Endothelial cell of umbilical vein (primary cell): Measurements from ENCODE around the gene CSMD2. TPM values are rescaled to one million over a fixed set of nuclear protein-coding genes. Genes with fewer than 3 reads are reported as not detected.

Experiments
- BruUV-seq: library from RNA; stranded (reverse); fragments of 400-500 nt; replicated peaks from 2 replicates; lab custom pipeline; 2021; lab: Mats Ljungman, UMichigan
- CTCF ChIA-PET: fragments of 300-600, 350-600 bp; sonication (Branson Sonifier 250); formaldehyde crosslinking; loops from one replicate; lab custom pipeline; 2021; ENCODE audit warnings: antibody characterized with exemption, inconsistent platforms; lab: Charles Lee
- POLR2A ChIA-PET: fragments of 300-600, 350-600 bp; sonication (Branson Sonifier 250); formaldehyde crosslinking; loops from one replicate; lab custom pipeline; 2021; ENCODE audit warnings: antibody characterized with exemption, inconsistent platforms; lab: Charles Lee
- DNase-seq: peaks from one replicate; pipeline ENCODE4 v3.0.0-alpha.2; 2011; ENCODE audit warnings: low read depth, low spot score
- FAIRE-seq: peaks from 2 replicates; lab custom pipeline; 2011; peaks lifted over from hg19 to GRCh38; lab: Jason Lieb, UNC
- H2AFZ ChIP-seq: 2 replicates; pipeline ENCODE4 v1.6.0; 2012; ENCODE audit warnings: low read depth, low read length, control low read depth, inconsistent platforms
- H3K27ac ChIP-seq: 2 replicates; pipeline ENCODE4 v1.5.1; 2011; ENCODE audit warnings: low read depth, mild to moderate bottlenecking, control low read depth, low read length, moderate library complexity; ENCODE audit not compliant: insufficient read depth
- H3K27me3 ChIP-seq, 2 experiments: 2 replicates each; pipeline versions ENCODE4 v1.6.0 to v1.6.1; 2011; ENCODE audit warnings: low read length in 2 of 2, mixed read lengths in 1 of 2; ENCODE audit not compliant: control insufficient read depth in 2 of 2, insufficient read depth in 2 of 2
- H3K36me3 ChIP-seq, 2 experiments: 2 replicates in 1 of 2; 3 replicates in 1 of 2; pipeline ENCODE4 v1.5.1; 2011; ENCODE audit warnings: low read length in 2 of 2, mild to moderate bottlenecking in 1 of 2, moderate library complexity in 1 of 2; ENCODE audit not compliant: control insufficient read depth in 2 of 2, insufficient read depth in 2 of 2; ENCODE audit errors: extremely low read depth in 1 of 2
- H3K4me1 ChIP-seq: 3 replicates; pipeline ENCODE4 v1.5.1; 2011; ENCODE audit warnings: mild to moderate bottlenecking, low read length; ENCODE audit not compliant: control insufficient read depth, insufficient read depth; ENCODE audit errors: extremely low read depth
- H3K4me2 ChIP-seq: 2 replicates; pipeline ENCODE4 v1.6.1; 2011; ENCODE audit warnings: low read length, control low read depth, mixed read lengths; ENCODE audit not compliant: insufficient read depth
- H3K4me3 ChIP-seq, 3 experiments: fragments of 200-600 bp in 1 of 3; sonication (generic), shearing (Covaris generic) in 1 of 3; replicated peaks in 1 of 3; 2 replicates each; pipeline ENCODE4 v1.5.1; 2011 to 2016; ENCODE audit warnings: control low read depth in 3 of 3, low read length in 3 of 3, mild to moderate bottlenecking in 2 of 3, inconsistent platforms in 1 of 3, low read depth in 1 of 3, moderate library complexity in 1 of 3; ENCODE audit not compliant: insufficient read depth in 1 of 3
- H3K79me2 ChIP-seq: 2 replicates; pipeline ENCODE4 v1.6.0; 2012; ENCODE audit warnings: low read length, inconsistent platforms; ENCODE audit not compliant: control insufficient read depth, insufficient read depth
- H3K9ac ChIP-seq: replicated peaks from 2 replicates; pipeline ENCODE3; 2011; ENCODE audit warnings: low read length, control low read depth; ENCODE audit not compliant: insufficient read depth; ENCODE audit errors: extremely low read depth
- H3K9me1 ChIP-seq: replicated peaks from 3 replicates; pipeline ENCODE4 v1.6.0; 2011; ENCODE audit warnings: mild to moderate bottlenecking, low read length; ENCODE audit not compliant: control insufficient read depth, insufficient read depth; ENCODE audit errors: extremely low read depth
- H3K9me3 ChIP-seq: replicated peaks from 2 replicates; pipeline ENCODE4 v1.5.1; 2012; ENCODE audit warnings: low read length, inconsistent platforms; ENCODE audit not compliant: control insufficient read depth, insufficient read depth
- H4K20me1 ChIP-seq: replicated peaks from 2 replicates; pipeline ENCODE3; 2011; ENCODE audit warnings: mild to moderate bottlenecking, low read length; ENCODE audit not compliant: control insufficient read depth, insufficient read depth; ENCODE audit errors: extremely low read depth
- EZH2 ChIP-seq: IDR thresholded peaks from 2 replicates; pipeline ENCODE4 v1.6.1; 2012; ENCODE audit warnings: borderline replicate concordance, low read depth, mild to moderate bottlenecking, moderate library complexity, low read length, inconsistent platforms; ENCODE audit not compliant: severe bottlenecking
- FOS ChIP-seq: IDR thresholded peaks from 2 replicates; pipeline ENCODE4 v1.6.1; 2011; ENCODE audit warnings: mild to moderate bottlenecking, low read length, moderate library complexity, borderline replicate concordance; ENCODE audit not compliant: insufficient read depth
- GATA2 ChIP-seq: IDR thresholded peaks from 2 replicates; pipeline ENCODE4 v1.7.0; 2011; ENCODE audit warnings: low read depth, mild to moderate bottlenecking, moderate library complexity, mixed read lengths, low read length; ENCODE audit not compliant: insufficient read length, insufficient read depth
- JUN ChIP-seq: IDR thresholded peaks from 2 replicates; pipeline ENCODE4 v1.6.1; 2011; ENCODE audit warnings: borderline replicate concordance, low read depth; ENCODE audit not compliant: insufficient read length, insufficient read depth
- MYC ChIP-seq: IDR thresholded peaks from one replicate; pipeline ENCODE4 v1.6.1; 2011; ENCODE audit warnings: mild to moderate bottlenecking, low read depth, low read length
- POLR2A ChIP-seq: IDR thresholded peaks from 2 replicates; pipeline ENCODE4 v1.6.1; 2012; ENCODE audit warnings: low read depth, mild to moderate bottlenecking, control low read depth, low read length
- POLR2AphosphoS5 ChIP-seq: IDR thresholded peaks from 2 replicates; pipeline ENCODE4 v1.6.1; 2012; ENCODE audit warnings: low read depth, mild to moderate bottlenecking, control low read depth, low read length, moderate library complexity; ENCODE audit not compliant: insufficient read depth
- dilution Hi-C: fragments of 300-500 bp; cut with MboI; formaldehyde crosslinking; loops from one replicate; pipeline ENCODE4 v1.15.0; 2019; ENCODE audit warnings: low sequenced_read_pairs; ENCODE audit not compliant: extremely low pct_ligation_motif_present
- intact Hi-C: fragments of 100-400 bp; cut with micrococcal nuclease; formaldehyde crosslinking; loops from one replicate; pipeline ENCODE4 v1.10.0; 2022
- polyA plus RNA-seq, 4 experiments: library from polyadenylated mRNA; depleted of rRNA in 3 of 4; stranded (reverse) in 3 of 4; unstranded in 1 of 4; fragments of >200 nt; gene quantifications; 2 replicates each; pipeline versions ENCODE4 v1.2.1 to v1.2.3, GENCODE V29; 2011 to 2012; ENCODE audit warnings: missing spikeins in 1 of 4
- total RNA-seq: library from RNA; stranded (reverse); gene quantifications from 2 replicates; pipeline ENCODE4 v1.2.3, GENCODE V29; 2021
- TF ChIP-seq, protein P1 (sequence below): IDR thresholded peaks from 2 replicates; pipeline ENCODE4 v1.6.1; 2011; ENCODE audit not compliant: insufficient read depth, insufficient read length
- TF ChIP-seq, protein P2 (sequence below), 2 donors: IDR thresholded peaks; 1 replicate in 1 of 2; 2 replicates in 1 of 2; pipeline ENCODE4 v1.5.1; 2011; ENCODE audit warnings: low read length in 2 of 2, mild to moderate bottlenecking in 2 of 2, moderate library complexity in 2 of 2, control low read depth in 1 of 2, inconsistent platforms in 1 of 2, low read depth in 1 of 2; ENCODE audit not compliant: insufficient read depth in 1 of 2; ENCODE audit errors: extremely low read depth in 1 of 2

Gene CSMD2
- total and polyA plus RNA-seq, 2 donors (not counting 3 experiments of a cell fraction or from before 2014, with no cell fraction given) = under 0.01 TPM; not detected in 1

- dilution Hi-C loops = no loop called here
Measured at GRCh38 chr1:34128186-34128889, 36.7 kb downstream of the CSMD2 start.

More at GRCh38 chr1:34128186-34128889, 36.7 kb downstream of the CSMD2 start:
- no TSS peak for BruUV-seq
- H2AFZ ChIP-seq = no peak overlapping the region
- H3K27me3 ChIP-seq = no peaks in the 10 kb centered on the region
- peaks cover 3% of the 10 kb centered on the region for H3K9me3 ChIP-seq
- CTCF ChIA-PET = no interaction called here
- no peak overlapping the region for H3K4me2 ChIP-seq
- POLR2A ChIA-PET = no interaction called here
- H3K4me1 ChIP-seq = no peaks in the 10 kb centered on the region
- H3K9ac ChIP-seq = no peak overlapping the region
- H3K27ac ChIP-seq = no peak overlapping the region
- TF ChIP-seq JUN (no peak), POLR2AphosphoS5 (no peak), GATA2 (no peak), MYC (no peak), FOS (no peak), POLR2A (no peak), EZH2 (no peak)
- TF ChIP-seq, protein P1, sequence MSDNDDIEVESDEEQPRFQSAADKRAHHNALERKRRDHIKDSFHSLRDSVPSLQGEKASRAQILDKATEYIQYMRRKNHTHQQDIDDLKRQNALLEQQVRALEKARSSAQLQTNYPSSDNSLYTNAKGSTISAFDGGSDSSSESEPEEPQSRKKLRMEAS = no peak
- TF ChIP-seq, protein P2, sequence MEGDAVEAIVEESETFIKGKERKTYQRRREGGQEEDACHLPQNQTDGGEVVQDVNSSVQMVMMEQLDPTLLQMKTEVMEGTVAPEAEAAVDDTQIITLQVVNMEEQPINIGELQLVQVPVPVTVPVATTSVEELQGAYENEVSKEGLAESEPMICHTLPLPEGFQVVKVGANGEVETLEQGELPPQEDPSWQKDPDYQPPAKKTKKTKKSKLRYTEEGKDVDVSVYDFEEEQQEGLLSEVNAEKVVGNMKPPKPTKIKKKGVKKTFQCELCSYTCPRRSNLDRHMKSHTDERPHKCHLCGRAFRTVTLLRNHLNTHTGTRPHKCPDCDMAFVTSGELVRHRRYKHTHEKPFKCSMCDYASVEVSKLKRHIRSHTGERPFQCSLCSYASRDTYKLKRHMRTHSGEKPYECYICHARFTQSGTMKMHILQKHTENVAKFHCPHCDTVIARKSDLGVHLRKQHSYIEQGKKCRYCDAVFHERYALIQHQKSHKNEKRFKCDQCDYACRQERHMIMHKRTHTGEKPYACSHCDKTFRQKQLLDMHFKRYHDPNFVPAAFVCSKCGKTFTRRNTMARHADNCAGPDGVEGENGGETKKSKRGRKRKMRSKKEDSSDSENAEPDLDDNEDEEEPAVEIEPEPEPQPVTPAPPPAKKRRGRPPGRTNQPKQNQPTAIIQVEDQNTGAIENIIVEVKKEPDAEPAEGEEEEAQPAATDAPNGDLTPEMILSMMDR (IDR thresholded peaks at IDR 0.05; ENCODE audit: extremely low read depth in 1 of 2, insufficient read depth in 1 of 2, low read depth in 1 of 2, low read length in 2 of 2) = no peak
- H3K36me3 ChIP-seq = no peaks in the 10 kb centered on the region
- no peak for DNase-seq
- H3K4me3 ChIP-seq = no peak overlapping the region
- no peak for FAIRE-seq
- intact Hi-C loops = no loop called here
- H4K20me1 ChIP-seq = no peaks in the 10 kb centered on the region
- no peaks in the 10 kb centered on the region for H3K9me1 ChIP-seq
- H3K79me2 ChIP-seq = no peaks in the 10 kb centered on the region
